Measurements from ENCODE around the gene MAGEA12. TPM values are rescaled to one million over a fixed set of nuclear protein-coding genes. Genes with fewer than 3 reads are reported as not detected.
"Not testable (repeated sequence)": the region's sequence is repeated elsewhere in the genome, so short reads cannot be mapped to it uniquely, and the experiment has no call there.

MAGEA12 gene
- total RNA-seq, 2 donors from 2014 or later: 5.6 TPM; not detected in 1

DNA sequence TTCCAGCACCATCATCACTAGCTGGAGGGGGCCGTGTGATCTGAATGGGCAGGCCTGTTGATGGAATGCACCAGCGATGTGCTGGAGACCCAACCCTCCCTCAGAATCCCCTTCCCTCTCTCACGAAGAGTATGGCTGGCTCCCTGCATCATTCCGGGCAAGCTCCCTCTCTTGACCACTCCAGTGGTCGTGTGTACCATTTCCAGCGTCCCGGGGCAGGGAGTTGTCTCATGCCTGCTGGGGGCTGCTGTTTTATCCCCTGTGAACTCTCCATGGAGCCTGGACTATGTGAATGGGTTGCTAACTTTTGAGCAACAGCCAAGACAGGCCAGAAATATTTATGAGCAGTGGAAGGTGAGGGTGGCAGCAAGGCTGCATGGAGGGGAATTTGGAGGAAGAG is 8.1 kb upstream of the MAGEA12 start:
- Histone ChIP-seq H3K4me3 (no peak overlapping the region), H3K4me1 (replicated peaks) (no peaks in the 10 kb centered on the region), H3K9me3 (no peaks in the 10 kb centered on the region), H3K36me3 (no peaks in the 10 kb centered on the region), H3K27me3 (replicated peaks; ENCODE audit: insufficient read depth) (no peaks in the 10 kb centered on the region), H3K27ac (no peak overlapping the region)
- TF ChIP-seq POLR2AphosphoS5 (IDR thresholded peaks at IDR 0.05) (no peak), POLR2A (IDR thresholded peaks at IDR 0.05) (no peak)
- TF ChIP-seq, protein P1, sequence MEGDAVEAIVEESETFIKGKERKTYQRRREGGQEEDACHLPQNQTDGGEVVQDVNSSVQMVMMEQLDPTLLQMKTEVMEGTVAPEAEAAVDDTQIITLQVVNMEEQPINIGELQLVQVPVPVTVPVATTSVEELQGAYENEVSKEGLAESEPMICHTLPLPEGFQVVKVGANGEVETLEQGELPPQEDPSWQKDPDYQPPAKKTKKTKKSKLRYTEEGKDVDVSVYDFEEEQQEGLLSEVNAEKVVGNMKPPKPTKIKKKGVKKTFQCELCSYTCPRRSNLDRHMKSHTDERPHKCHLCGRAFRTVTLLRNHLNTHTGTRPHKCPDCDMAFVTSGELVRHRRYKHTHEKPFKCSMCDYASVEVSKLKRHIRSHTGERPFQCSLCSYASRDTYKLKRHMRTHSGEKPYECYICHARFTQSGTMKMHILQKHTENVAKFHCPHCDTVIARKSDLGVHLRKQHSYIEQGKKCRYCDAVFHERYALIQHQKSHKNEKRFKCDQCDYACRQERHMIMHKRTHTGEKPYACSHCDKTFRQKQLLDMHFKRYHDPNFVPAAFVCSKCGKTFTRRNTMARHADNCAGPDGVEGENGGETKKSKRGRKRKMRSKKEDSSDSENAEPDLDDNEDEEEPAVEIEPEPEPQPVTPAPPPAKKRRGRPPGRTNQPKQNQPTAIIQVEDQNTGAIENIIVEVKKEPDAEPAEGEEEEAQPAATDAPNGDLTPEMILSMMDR (IDR thresholded peaks at IDR 0.05): no peak
- DNase-seq (ENCODE audit: low spot score): no peak
- 72% methylated on average over 7 of the region's 7 CpGs for WGBS
- intact Hi-C loops (cut with DNase I): no loop called here

DNA sequence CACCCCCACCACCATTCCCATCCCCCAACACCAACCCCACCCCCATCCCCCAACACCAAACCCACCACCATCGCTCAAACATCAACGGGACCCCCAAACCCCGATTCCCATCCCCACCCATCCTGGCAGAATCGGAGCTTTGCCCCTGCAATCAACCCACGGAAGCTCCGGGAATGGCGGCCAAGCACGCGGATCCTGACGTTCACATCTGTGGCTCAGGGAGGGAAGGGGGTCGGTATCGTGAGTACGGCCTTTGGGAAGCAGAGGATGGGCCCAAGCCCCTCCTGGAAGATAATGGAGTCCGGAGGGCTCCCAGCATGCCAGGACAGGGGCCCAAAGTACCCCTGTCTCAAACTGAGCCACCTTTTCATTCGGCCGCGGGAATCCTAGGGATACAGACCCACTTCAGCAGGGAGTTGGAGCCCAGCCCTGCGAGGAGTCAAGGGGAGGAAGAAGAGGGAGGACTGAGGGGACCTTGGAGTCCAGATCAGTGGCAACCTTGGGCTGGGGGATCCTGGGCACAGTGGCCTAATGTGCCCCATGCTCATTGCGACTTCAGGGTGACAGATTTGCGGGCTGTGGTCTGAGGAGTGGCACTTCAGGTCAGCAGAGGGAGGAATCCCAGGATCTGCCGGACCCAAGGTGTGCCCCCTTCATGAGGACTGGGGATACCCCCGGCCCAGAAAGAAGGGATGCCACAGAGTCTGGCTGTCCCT is 744 bp downstream of the MAGEA12 start:
- H3K4me1 ChIP-seq (replicated peaks); H3K4me3 ChIP-seq; H3K36me3 ChIP-seq; H3K27ac ChIP-seq; H3K27me3 ChIP-seq (replicated peaks; ENCODE audit: insufficient read depth); H3K9me3 ChIP-seq; DNase-seq (ENCODE audit: low spot score); intact Hi-C loops (cut with DNase I): not testable (repeated sequence)
- WGBS: 94% methylated on average over 21 of the region's 22 CpGs

DNA sequence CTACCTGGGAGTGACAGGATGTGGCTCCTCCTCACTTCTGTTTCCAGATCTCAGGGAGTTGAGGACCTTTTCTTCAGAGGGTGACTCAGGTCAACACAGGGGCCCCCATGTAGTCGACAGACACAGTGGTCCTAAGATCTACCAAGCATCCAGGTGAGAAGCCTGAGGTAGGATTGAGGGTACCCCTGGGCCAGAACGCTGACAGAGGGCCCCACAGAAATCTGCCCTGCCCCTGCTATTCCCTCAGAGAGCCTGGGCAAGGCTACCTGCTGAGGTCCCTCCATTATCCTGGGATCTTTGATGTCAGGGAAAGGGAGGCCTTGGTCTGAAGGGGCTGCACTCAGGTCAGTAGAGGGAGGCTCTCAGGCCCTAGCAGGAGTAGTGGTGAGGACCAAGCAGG is 1.5 kb downstream of the MAGEA12 start:
- Histone ChIP-seq H3K27me3 (replicated peaks; ENCODE audit: insufficient read depth) (no peaks in the 10 kb centered on the region), H3K9me3 (no peaks in the 10 kb centered on the region), H3K27ac (no peak overlapping the region), H3K4me1 (replicated peaks) (no peaks in the 10 kb centered on the region), H3K36me3 (no peaks in the 10 kb centered on the region), H3K4me3 (no peak overlapping the region)
- 90% methylated on average over 2 of the region's 2 CpGs for WGBS
- DNase-seq (ENCODE audit: low spot score): no peak
- TF ChIP-seq, protein P1 (IDR thresholded peaks at IDR 0.05): no peak
- TF ChIP-seq POLR2AphosphoS5 (IDR thresholded peaks at IDR 0.05): no peak
- intact Hi-C loops (cut with DNase I): no loop called here

DNA sequence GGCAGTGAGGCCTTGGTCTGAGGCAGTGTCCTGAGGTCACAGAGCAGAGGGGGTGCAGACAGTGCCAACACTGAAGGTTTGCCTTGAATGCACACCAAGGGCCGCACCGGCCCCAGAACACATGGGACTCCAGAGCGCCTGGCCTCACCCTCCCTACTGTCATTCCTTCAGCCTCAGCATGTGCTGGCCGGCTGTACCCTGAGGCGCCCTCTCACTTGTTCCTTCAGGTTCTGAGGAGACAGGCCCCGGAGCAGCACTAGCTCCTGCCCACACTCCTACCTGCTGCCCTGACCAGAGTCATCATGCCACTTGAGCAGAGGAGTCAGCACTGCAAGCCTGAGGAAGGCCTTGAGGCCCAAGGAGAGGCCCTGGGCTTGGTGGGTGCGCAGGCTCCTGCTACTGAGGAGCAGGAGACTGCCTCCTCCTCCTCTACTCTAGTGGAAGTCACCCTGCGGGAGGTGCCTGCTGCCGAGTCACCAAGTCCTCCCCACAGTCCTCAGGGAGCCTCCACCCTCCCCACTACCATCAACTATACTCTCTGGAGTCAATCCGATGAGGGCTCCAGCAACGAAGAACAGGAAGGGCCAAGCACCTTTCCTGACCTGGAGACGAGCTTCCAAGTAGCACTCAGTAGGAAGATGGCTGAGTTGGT is 2.4 kb downstream of the MAGEA12 start:
- no peaks in the 10 kb centered on the region for H3K27me3 ChIP-seq (replicated peaks; ENCODE audit: insufficient read depth)
- intact Hi-C loops (cut with DNase I): no loop called here
- no peaks in the 10 kb centered on the region for H3K9me3 ChIP-seq
- no peak for DNase-seq (ENCODE audit: low spot score)
- TF ChIP-seq, protein P1 (IDR thresholded peaks at IDR 0.05): no peak
- no peak for TF ChIP-seq POLR2A (IDR thresholded peaks at IDR 0.05)
- no peak for TF ChIP-seq POLR2AphosphoS5 (IDR thresholded peaks at IDR 0.05)
- H3K4me3 ChIP-seq: no peak overlapping the region
- no peak overlapping the region for H3K27ac ChIP-seq
- H3K36me3 ChIP-seq: no peaks in the 10 kb centered on the region
- WGBS: 96% methylated on average over 6 of the region's 12 CpGs
- no peaks in the 10 kb centered on the region for H3K4me1 ChIP-seq (replicated peaks)

DNA sequence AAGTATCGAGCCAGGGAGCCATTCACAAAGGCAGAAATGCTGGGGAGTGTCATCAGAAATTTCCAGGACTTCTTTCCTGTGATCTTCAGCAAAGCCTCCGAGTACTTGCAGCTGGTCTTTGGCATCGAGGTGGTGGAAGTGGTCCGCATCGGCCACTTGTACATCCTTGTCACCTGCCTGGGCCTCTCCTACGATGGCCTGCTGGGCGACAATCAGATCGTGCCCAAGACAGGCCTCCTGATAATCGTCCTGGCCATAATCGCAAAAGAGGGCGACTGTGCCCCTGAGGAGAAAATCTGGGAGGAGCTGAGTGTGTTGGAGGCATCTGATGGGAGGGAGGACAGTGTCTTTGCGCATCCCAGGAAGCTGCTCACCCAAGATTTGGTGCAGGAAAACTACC is 3.0 kb downstream of the MAGEA12 start:
- H3K4me3 ChIP-seq; H3K36me3 ChIP-seq; H3K9me3 ChIP-seq; H3K4me1 ChIP-seq (replicated peaks); H3K27me3 ChIP-seq (replicated peaks; ENCODE audit: insufficient read depth); intact Hi-C loops (cut with DNase I); H3K27ac ChIP-seq; DNase-seq (ENCODE audit: low spot score): not testable (repeated sequence)
- WGBS: 86% methylated on average over 5 of the region's 12 CpGs

DNA sequence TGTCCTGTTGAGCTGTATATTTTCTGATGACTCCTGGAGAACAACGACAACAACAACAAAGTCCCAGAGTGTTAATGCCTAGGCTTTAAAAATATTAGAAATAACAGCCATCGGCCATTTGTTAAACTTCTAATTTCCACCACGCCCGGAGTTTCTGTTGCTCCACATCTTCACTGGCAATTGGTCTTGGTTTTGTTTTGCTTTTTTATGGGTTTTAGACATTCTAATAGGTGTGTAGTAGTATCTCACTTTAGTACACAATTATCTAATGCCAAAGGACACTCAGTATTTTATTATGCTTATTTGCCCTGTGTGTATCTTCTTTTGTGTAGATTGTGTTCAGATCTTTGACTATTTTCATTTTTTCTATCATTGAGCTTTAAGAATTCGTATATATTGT is 5.0 kb downstream of the MAGEA12 start:
- no peak for DNase-seq (ENCODE audit: low spot score)

DNA sequence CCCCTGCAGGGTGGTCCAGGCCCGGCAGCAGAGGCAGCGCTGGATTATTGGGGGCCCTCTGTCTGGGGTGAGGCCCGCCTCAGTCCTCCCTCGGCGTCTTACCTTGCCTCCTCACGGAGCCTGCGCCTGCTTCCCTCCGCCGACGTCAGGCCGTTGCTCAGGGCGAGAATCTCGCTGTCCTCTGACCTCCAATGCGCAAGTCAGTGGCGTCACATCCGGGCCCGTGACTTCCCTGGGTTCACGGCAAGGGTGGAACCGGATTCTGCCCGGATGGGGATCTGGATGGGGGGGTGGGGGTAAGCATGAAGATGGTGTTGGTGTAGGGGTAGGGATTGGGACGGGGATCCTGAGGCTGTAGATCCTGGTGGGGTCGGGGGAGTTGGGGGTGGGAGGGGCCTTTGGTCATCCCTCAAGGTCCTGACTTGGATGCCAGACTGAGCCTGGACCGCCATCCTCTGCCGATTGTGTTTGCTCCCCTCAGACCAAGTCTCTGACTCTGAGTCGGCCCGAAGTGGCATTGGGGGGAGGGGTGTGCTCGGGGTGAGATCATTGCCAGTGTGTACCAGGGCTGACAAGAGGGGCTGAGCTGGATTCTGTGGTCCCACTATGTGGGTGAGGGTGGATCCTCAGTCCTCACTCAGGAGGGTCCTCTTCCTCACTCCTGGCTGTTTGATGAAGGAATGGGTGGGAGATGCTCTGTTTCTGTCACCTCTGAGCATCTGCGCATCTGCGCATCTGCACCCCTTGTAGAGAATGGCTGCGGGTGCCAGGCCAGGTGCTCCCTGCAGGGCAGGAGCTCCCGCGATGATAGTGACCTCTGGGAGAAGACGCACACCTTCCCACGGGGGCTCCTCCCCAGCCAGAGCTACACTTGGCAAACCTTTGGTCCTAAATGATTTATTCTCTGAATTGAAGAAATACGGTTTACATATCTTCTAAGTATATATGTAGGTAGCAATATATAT is 20.4 kb downstream of the MAGEA12 start, which contains the start of gene MAGEA2:
TSS of gene MAGEA2 (minus strand) at position 157 of the 965 bp plus-strand sequence. CDS start 2,479 bp downstream, outside the sequence.
- H3K27me3 ChIP-seq (replicated peaks; ENCODE audit: insufficient read depth); DNase-seq (ENCODE audit: low spot score); H3K4me3 ChIP-seq; H3K36me3 ChIP-seq; H3K4me1 ChIP-seq (replicated peaks); intact Hi-C loops (cut with DNase I); H3K27ac ChIP-seq; H3K9me3 ChIP-seq: not testable (repeated sequence)
- WGBS: no CpG with 5 or more reads among the region's 35 CpGs

More for the DNA sequence above, 5.0 kb downstream of the MAGEA12 start:
- WGBS: 98% methylated on average over 5 of the region's 5 CpGs
- Histone ChIP-seq H3K4me1 (replicated peaks) (no peaks in the 10 kb centered on the region), H3K27me3 (replicated peaks; ENCODE audit: insufficient read depth) (no peaks in the 10 kb centered on the region), H3K36me3 (no peaks in the 10 kb centered on the region), H3K9me3 (no peaks in the 10 kb centered on the region), H3K4me3 (no peak overlapping the region), H3K27ac (no peak overlapping the region)
- TF ChIP-seq POLR2A (IDR thresholded peaks at IDR 0.05): no peak
- no peak for TF ChIP-seq POLR2AphosphoS5 (IDR thresholded peaks at IDR 0.05)
- TF ChIP-seq, protein P1 (IDR thresholded peaks at IDR 0.05): no peak
- intact Hi-C loops (cut with DNase I): no loop called here
